HepG2 (cell line): ENCODE data around the gene HTRA3. TPM values are rescaled to one million over a fixed set of nuclear protein-coding genes. Genes with fewer than 3 reads are reported as not detected.

Experiments used
- ESRRA ChIP-seq: sonication (generic); formaldehyde crosslinking; IDR thresholded peaks from 2 replicates; pipeline ENCODE4 v1.5.1; 2020; ENCODE audit warnings: mild to moderate bottlenecking, low read depth, missing genetic modification reagents
- GATA4 ChIP-seq: sonication (generic); IDR thresholded peaks from 2 replicates; pipeline ENCODE4 v1.6.1; 2016; ENCODE audit warnings: antibody characterized with exemption, low read depth, borderline replicate concordance
- HNF1B ChIP-seq: sonication (generic); formaldehyde crosslinking; IDR thresholded peaks from 2 replicates; pipeline ENCODE4 v1.5.1; 2020; ENCODE audit warnings: mild to moderate bottlenecking, moderate library complexity, missing genetic modification reagents
- HNRNPK ChIP-seq: fragments of 200-400 bp; formaldehyde crosslinking; IDR thresholded peaks from 2 replicates; pipeline ENCODE4 v1.6.1; 2018; ENCODE audit warnings: low read length, low read depth, moderate library complexity, mild to moderate bottlenecking; ENCODE audit not compliant: poor library complexity, severe bottlenecking
- HOMEZ ChIP-seq: IDR thresholded peaks from 2 replicates; pipeline ENCODE4 v1.6.1; 2016; ENCODE audit warnings: low read depth
- IKZF5 ChIP-seq: IDR thresholded peaks from 2 replicates; pipeline ENCODE4 v1.6.1; 2018; ENCODE audit warnings: missing genetic modification reagents, mild to moderate bottlenecking, missing compliant biosample characterization
- KAT2B ChIP-seq: fragments of 150-350 bp; IDR thresholded peaks from 2 replicates; pipeline ENCODE4 v1.6.1; 2014; ENCODE audit warnings: low read depth, low read length, borderline replicate concordance
- MAFF ChIP-seq: IDR thresholded peaks from 2 replicates; pipeline ENCODE4 v1.6.1; 2011; ENCODE audit warnings: low read depth, low read length, improper control_type of control experiment
- MAX ChIP-seq: IDR thresholded peaks from 2 replicates; pipeline ENCODE4 v1.6.1; 2012; ENCODE audit warnings: inconsistent platforms
- MTF2 ChIP-seq: sonication (generic); formaldehyde crosslinking; IDR thresholded peaks from 2 replicates; pipeline ENCODE4 v1.5.0; 2020; ENCODE audit warnings: missing genetic modification reagents, borderline replicate concordance
- ZBTB10 ChIP-seq: sonication (generic); formaldehyde crosslinking; IDR thresholded peaks from 2 replicates; pipeline ENCODE4 v1.4.0; 2020; ENCODE audit warnings: missing genetic modification reagents, borderline replicate concordance
- ZMAT3 ChIP-seq: sonication (generic); formaldehyde crosslinking; conservative IDR thresholded peaks from 2 replicates; pipeline ENCODE4 v1.7.0; 2021; ENCODE audit warnings: missing genetic modification reagents
- ZNF687 ChIP-seq: sonication (generic); formaldehyde crosslinking; IDR thresholded peaks from 2 replicates; pipeline ENCODE4 v1.5.1; 2020; ENCODE audit warnings: mild to moderate bottlenecking, missing genetic modification reagents, moderate library complexity
- polyA plus RNA-seq, 8 experiments: library from polyadenylated mRNA; depleted of rRNA in 3 of 8; stranded (reverse) in 7 of 8; unstranded in 1 of 8; fragments of >200 nt; fragmentation: Illumina TruSeq in 4 of 8; extraction: Trizol in 4 of 8; gene quantifications; 2 replicates each; pipeline versions ENCODE4 v1.2.1 to v1.2.3, GENCODE V29; 2011 to 2016; ENCODE audit warnings: low read depth in 4 of 8, missing spikeins in 1 of 8, mixed read lengths in 1 of 8; ENCODE audit not compliant: insufficient read depth in 1 of 8
- total RNA-seq, 5 experiments: library from RNA; depleted of rRNA; stranded (reverse); fragments of >200 nt; fragmentation: Illumina TruSeq; extraction: Trizol; gene quantifications; 2 replicates each; pipeline ENCODE4 v1.2.3, GENCODE V29; 2016; ENCODE audit warnings: low read depth in 1 of 5

The HTRA3 gene
- total and polyA plus RNA-seq, 2 of the 13 experiments (the other 11 are each of a cell fraction or from before 2014, with no cell fraction given): 0.17 TPM; not detected in 1

- TF ChIP-seq IKZF5 (CRISPR knock-in tag): 0 out of 2 replicates have a peak, but pooled peaks have one; percentile 33
- TF ChIP-seq MTF2 (CRISPR knock-in tag): no peak
- no peak for TF ChIP-seq HNRNPK
- TF ChIP-seq ZNF687 (CRISPR knock-in tag): peak; percentile 80
- TF ChIP-seq MAFF: no peak
- peak; percentile 45; the same call in 1 of the 2 replicates for TF ChIP-seq ZMAT3 (CRISPR knock-in tag)
- TF ChIP-seq KAT2B: no peak
- no peak; the same call in 1 of the 2 replicates for TF ChIP-seq HNF1B (CRISPR knock-in tag)
- no peak for TF ChIP-seq ZBTB10 (CRISPR knock-in tag)
- TF ChIP-seq MAX: peak; percentile 50
- TF ChIP-seq ESRRA: peak; percentile 89
- no peak for TF ChIP-seq GATA4
- no peak for TF ChIP-seq HOMEZ (CRISPR knock-in tag)
Observed at GRCh38 chr4:8238515-8239053, 31.0 kb upstream of the HTRA3 start (continued).
